Measurements from ENCODE around the gene CCDC18.

DNA sequence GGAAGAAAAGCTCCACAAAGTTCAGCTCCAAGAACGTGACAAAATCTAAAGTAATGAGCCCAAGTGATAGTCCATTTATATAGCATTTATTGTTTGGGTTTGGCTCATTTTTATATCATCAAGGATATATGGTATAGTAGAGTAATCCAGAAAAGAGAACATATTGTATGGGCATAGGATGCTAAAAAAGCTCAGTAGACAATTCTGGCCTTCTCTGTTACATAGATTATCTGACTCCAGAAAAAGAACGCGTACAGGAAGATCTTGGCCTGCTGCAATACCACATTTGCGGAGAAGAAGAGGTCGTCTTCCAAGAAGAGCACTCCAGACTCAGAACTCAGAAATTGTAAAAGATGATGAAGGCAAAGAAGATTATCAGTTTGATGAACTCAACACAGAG, 44.1 kb upstream of the CCDC18 start:
- TF ChIP-seq POLR2AphosphoS5 (IDR thresholded peaks at IDR 0.05; ENCODE audit: low read depth, low read length), result no peak
- TF ChIP-seq, protein P1, sequence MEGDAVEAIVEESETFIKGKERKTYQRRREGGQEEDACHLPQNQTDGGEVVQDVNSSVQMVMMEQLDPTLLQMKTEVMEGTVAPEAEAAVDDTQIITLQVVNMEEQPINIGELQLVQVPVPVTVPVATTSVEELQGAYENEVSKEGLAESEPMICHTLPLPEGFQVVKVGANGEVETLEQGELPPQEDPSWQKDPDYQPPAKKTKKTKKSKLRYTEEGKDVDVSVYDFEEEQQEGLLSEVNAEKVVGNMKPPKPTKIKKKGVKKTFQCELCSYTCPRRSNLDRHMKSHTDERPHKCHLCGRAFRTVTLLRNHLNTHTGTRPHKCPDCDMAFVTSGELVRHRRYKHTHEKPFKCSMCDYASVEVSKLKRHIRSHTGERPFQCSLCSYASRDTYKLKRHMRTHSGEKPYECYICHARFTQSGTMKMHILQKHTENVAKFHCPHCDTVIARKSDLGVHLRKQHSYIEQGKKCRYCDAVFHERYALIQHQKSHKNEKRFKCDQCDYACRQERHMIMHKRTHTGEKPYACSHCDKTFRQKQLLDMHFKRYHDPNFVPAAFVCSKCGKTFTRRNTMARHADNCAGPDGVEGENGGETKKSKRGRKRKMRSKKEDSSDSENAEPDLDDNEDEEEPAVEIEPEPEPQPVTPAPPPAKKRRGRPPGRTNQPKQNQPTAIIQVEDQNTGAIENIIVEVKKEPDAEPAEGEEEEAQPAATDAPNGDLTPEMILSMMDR (IDR thresholded peaks at IDR 0.05 in 2 of 3, conservative IDR thresholded peaks at IDR 0.05 in 1 of 3; ENCODE audit: borderline replicate concordance in 1 of 3, insufficient read depth in 1 of 3, low read depth in 2 of 3, low read length in 2 of 3), result no peak
- TF ChIP-seq CEBPB (IDR thresholded peaks at IDR 0.05; ENCODE audit: low read depth), result no peak
- no peak for TF ChIP-seq POLR2A (IDR thresholded peaks at IDR 0.05; ENCODE audit: borderline replicate concordance, extremely low read depth, insufficient read depth, insufficient read length)
- TF ChIP-seq FOSL1 (IDR thresholded peaks at IDR 0.05; ENCODE audit: low read depth), result no peak
- TF ChIP-seq YY1 (IDR thresholded peaks at IDR 0.05; ENCODE audit: extremely low read depth, insufficient replicate concordance, low read depth, low read length), result no peak
- no peak for TF ChIP-seq EZH2 (IDR thresholded peaks at IDR 0.05)
- no peak for TF ChIP-seq JUND (IDR thresholded peaks at IDR 0.05)

All from HCT116 (cell line).